ENCODE data around the gene ANK3. TPM values are rescaled to one million over a fixed set of nuclear protein-coding genes. Genes with fewer than 3 reads are reported as not detected.

Gene ANK3
- total and polyA plus RNA-seq, 2 donors, result 12.1 to 12.6 TPM

DNA sequence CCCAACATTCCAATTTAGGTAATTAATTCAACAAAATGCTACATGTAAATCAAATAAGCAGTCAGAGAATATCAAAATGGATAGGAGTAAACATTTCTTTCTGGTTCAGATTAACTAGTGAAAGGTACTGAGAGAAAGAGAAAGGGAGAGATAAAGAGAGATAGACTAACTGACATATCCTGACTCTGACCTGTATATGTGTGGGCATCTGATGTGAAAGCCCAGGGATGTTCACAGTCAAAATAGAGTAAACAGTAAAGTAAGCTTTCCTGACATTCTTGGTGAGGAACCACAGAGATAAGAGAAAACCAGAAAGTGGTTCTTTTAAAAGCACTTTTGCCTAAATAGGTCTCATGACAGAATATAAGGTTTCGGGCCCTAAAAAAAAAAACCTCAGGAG is 37.5 kb upstream of the ANK3 start:
- WGBS, result 96% methylated on average over 1 of the region's 1 CpG
- Histone ChIP-seq H3K9me3 (ENCODE audit: control insufficient read depth in 2 of 2, insufficient read depth in 1 of 2, low read length in 1 of 2) (no peaks in the 10 kb centered on the region), H3K27ac (ENCODE audit: low read depth in 1 of 2, low read length in 1 of 2) (no peak overlapping the region), H3K27me3 (ENCODE audit: control insufficient read depth in 2 of 2, insufficient read depth in 1 of 2, low read length in 1 of 2) (no peaks in the 10 kb centered on the region), H3K4me1 (ENCODE audit: control insufficient read depth in 2 of 2, insufficient read depth in 2 of 2, low read length in 2 of 2) (no peaks in the 10 kb centered on the region), H3K4me3 (ENCODE audit: low read length in 2 of 2) (no peak overlapping the region), H3K36me3 (ENCODE audit: control insufficient read depth in 2 of 2, insufficient read depth in 2 of 2, low read length in 1 of 2) (no peaks in the 10 kb centered on the region)
- no peak for DNase-seq (ENCODE audit: low read depth in 6 of 9, low spot score in 9 of 9)

DNA sequence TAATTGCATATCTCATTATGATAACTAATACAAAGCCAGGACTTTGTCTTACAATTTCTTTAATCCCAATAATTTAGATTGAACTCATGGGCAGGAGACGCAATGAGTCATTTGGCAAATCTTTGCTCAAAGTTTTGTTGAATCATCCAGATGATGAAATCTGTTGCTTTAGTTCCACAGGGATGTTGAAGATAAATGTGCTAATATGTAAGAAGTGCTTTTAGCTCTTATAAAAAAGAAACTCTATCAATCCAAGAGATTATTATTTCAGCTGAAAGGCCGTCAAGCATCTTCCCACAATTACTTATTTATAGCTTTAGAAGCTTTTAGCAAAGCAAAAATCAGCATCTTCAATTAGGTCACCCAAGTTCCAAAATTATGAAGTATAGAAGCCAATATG is 36.8 kb upstream of the ANK3 start:
- Histone ChIP-seq H3K27ac (ENCODE audit: low read depth in 1 of 2, low read length in 1 of 2) (no peak overlapping the region), H3K27me3 (ENCODE audit: control insufficient read depth in 2 of 2, insufficient read depth in 1 of 2, low read length in 1 of 2) (no peaks in the 10 kb centered on the region), H3K4me3 (ENCODE audit: low read length in 2 of 2) (no peak overlapping the region), H3K9me3 (ENCODE audit: control insufficient read depth in 2 of 2, insufficient read depth in 1 of 2, low read length in 1 of 2) (no peaks in the 10 kb centered on the region), H3K4me1 (ENCODE audit: control insufficient read depth in 2 of 2, insufficient read depth in 2 of 2, low read length in 2 of 2) (no peaks in the 10 kb centered on the region), H3K36me3 (ENCODE audit: control insufficient read depth in 2 of 2, insufficient read depth in 2 of 2, low read length in 1 of 2) (no peaks in the 10 kb centered on the region)
- WGBS, result 94% methylated on average over 2 of the region's 2 CpGs
- DNase-seq (ENCODE audit: low read depth in 6 of 9, low spot score in 9 of 9), result no peak

DNA sequence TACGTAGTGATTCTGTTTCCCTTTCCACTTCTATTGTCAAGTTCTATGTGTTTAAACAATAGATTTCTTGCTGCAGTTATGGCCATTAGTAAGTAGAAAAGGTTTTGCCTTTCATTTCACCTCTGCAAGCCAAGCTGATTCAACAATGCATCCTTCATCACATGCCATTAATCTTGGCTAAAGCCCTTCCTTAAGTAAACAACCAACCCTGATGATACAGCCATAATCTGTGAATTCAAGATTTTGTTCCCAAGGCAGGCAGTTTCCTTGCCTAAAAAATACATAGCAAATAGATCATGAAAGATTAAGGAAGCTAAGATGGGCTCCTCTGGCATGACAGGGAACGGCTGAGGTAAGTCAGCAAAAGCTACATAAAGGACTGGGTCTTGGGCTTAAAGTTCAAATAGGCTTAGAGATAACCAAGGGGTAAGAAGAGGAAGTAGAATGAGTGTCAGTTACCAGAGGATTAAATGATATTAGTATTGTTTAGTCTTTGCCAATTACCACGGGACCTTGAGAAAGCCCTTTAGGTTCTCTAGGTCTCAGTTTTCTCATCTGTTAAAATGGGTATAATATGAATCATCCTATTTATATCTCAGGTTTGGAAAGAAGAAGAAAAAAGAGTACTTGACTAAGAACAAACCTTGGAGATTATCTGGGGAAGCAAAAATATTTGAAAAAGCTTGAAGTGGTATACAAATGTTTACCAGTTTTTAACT is 35.9 kb upstream of the ANK3 start:
- H3K36me3 ChIP-seq (ENCODE audit: control insufficient read depth in 2 of 2, insufficient read depth in 2 of 2, low read length in 1 of 2), result no peaks in the 10 kb centered on the region
- 96% methylated on average over 3 of the region's 3 CpGs for WGBS
- no peak overlapping the region for H3K27ac ChIP-seq (ENCODE audit: low read depth in 1 of 2, low read length in 1 of 2)
- H3K4me3 ChIP-seq (ENCODE audit: low read length in 2 of 2), result no peak overlapping the region
- H3K9me3 ChIP-seq (ENCODE audit: control insufficient read depth in 2 of 2, insufficient read depth in 1 of 2, low read length in 1 of 2), result no peaks in the 10 kb centered on the region
- no peak for DNase-seq (ENCODE audit: low read depth in 6 of 9, low spot score in 9 of 9)
- no peaks in the 10 kb centered on the region for H3K4me1 ChIP-seq (ENCODE audit: control insufficient read depth in 2 of 2, insufficient read depth in 2 of 2, low read length in 2 of 2)
- no peaks in the 10 kb centered on the region for H3K27me3 ChIP-seq (ENCODE audit: control insufficient read depth in 2 of 2, insufficient read depth in 1 of 2, low read length in 1 of 2)

DNA sequence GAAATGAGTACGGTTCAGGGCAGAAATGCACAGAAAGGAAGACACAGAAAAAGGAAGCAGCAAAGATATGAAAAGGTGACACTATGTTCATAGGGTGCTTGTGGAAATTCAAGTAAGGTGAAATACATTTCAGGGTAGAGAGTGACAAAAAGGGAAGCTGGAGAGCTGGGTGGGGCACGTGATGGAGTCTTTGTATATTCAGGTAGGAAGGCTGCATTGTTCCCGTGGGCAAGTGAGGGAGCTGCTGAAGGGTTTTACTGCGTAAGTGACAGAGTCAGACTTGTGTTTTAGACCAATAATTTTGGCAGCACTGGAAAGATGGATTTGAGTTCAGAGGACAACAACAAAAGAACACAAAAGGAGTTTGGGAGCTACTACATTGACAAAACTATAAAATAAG is 35.3 kb upstream of the ANK3 start:
- 79% methylated on average over 4 of the region's 4 CpGs for WGBS
- no peak for DNase-seq (ENCODE audit: low read depth in 6 of 9, low spot score in 9 of 9)

DNA sequence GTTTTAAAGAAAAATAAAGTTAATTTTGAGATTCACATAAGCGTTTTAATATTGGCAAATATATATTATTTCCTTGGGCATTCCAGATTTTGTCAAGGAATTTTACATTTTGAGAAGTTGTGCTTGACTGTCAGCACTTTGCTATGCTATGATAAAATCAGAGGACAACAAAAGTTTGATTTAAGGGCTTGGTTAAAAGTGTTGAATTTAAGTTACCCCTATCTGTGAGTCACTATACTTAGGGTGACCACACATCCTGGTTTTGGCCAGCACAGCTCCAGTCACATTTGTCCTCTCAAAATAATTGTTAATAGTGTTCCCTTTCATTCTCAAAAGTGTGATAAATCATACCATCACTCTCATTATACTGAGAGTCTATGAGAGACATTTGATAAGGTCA is 34.2 kb upstream of the ANK3 start:
- Histone ChIP-seq H3K4me3 (ENCODE audit: low read length in 2 of 2) (no peak overlapping the region), H3K36me3 (ENCODE audit: control insufficient read depth in 2 of 2, insufficient read depth in 2 of 2, low read length in 1 of 2) (no peaks in the 10 kb centered on the region), H3K27me3 (ENCODE audit: control insufficient read depth in 2 of 2, insufficient read depth in 1 of 2, low read length in 1 of 2) (no peaks in the 10 kb centered on the region), H3K9me3 (ENCODE audit: control insufficient read depth in 2 of 2, insufficient read depth in 1 of 2, low read length in 1 of 2) (no peaks in the 10 kb centered on the region), H3K4me1 (ENCODE audit: control insufficient read depth in 2 of 2, insufficient read depth in 2 of 2, low read length in 2 of 2) (no peaks in the 10 kb centered on the region), H3K27ac (ENCODE audit: low read depth in 1 of 2, low read length in 1 of 2) (no peak overlapping the region)
- no peak for DNase-seq (ENCODE audit: low read depth in 6 of 9, low spot score in 9 of 9)
- 90% methylated on average over 1 of the region's 1 CpG for WGBS

More for the DNA sequence above, 35.3 kb upstream of the ANK3 start:
- Histone ChIP-seq H3K4me1 (ENCODE audit: control insufficient read depth in 2 of 2, insufficient read depth in 2 of 2, low read length in 2 of 2) (no peaks in the 10 kb centered on the region), H3K4me3 (ENCODE audit: low read length in 2 of 2) (no peak overlapping the region), H3K27ac (ENCODE audit: low read depth in 1 of 2, low read length in 1 of 2) (no peak overlapping the region), H3K9me3 (ENCODE audit: control insufficient read depth in 2 of 2, insufficient read depth in 1 of 2, low read length in 1 of 2) (no peaks in the 10 kb centered on the region), H3K36me3 (ENCODE audit: control insufficient read depth in 2 of 2, insufficient read depth in 2 of 2, low read length in 1 of 2) (no peaks in the 10 kb centered on the region), H3K27me3 (ENCODE audit: control insufficient read depth in 2 of 2, insufficient read depth in 1 of 2, low read length in 1 of 2) (no peaks in the 10 kb centered on the region)

DNA sequence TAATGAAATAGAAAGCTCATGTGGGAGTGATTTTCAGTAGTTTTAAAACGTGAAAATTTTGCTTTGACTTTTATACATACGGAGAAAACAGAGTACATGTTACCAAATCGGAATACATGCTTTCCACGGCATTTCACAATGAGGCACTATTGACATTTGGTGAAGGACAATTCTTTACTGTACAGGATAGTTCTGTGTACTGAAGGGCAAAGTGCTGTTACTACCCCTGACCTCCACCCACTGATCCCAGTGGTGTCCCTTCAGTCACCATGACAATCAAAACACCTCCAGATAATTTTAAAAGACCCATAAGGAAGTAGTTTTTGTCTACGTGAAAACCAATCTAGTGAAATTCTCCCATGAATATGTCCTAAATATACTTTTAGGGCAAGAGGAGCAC is 33.1 kb upstream of the ANK3 start:
- no peak overlapping the region for H3K27ac ChIP-seq (ENCODE audit: low read depth in 1 of 2, low read length in 1 of 2)
- no peaks in the 10 kb centered on the region for H3K27me3 ChIP-seq (ENCODE audit: control insufficient read depth in 2 of 2, insufficient read depth in 1 of 2, low read length in 1 of 2)
- DNase-seq (ENCODE audit: low read depth in 6 of 9, low spot score in 9 of 9), result no peak
- H3K4me3 ChIP-seq (ENCODE audit: low read length in 2 of 2), result no peak overlapping the region
- WGBS, result 97% methylated on average over 5 of the region's 5 CpGs
- no peaks in the 10 kb centered on the region for H3K9me3 ChIP-seq (ENCODE audit: control insufficient read depth in 2 of 2, insufficient read depth in 1 of 2, low read length in 1 of 2)
- no peaks in the 10 kb centered on the region for H3K36me3 ChIP-seq (ENCODE audit: control insufficient read depth in 2 of 2, insufficient read depth in 2 of 2, low read length in 1 of 2)
- no peaks in the 10 kb centered on the region for H3K4me1 ChIP-seq (ENCODE audit: control insufficient read depth in 2 of 2, insufficient read depth in 2 of 2, low read length in 2 of 2)

DNA sequence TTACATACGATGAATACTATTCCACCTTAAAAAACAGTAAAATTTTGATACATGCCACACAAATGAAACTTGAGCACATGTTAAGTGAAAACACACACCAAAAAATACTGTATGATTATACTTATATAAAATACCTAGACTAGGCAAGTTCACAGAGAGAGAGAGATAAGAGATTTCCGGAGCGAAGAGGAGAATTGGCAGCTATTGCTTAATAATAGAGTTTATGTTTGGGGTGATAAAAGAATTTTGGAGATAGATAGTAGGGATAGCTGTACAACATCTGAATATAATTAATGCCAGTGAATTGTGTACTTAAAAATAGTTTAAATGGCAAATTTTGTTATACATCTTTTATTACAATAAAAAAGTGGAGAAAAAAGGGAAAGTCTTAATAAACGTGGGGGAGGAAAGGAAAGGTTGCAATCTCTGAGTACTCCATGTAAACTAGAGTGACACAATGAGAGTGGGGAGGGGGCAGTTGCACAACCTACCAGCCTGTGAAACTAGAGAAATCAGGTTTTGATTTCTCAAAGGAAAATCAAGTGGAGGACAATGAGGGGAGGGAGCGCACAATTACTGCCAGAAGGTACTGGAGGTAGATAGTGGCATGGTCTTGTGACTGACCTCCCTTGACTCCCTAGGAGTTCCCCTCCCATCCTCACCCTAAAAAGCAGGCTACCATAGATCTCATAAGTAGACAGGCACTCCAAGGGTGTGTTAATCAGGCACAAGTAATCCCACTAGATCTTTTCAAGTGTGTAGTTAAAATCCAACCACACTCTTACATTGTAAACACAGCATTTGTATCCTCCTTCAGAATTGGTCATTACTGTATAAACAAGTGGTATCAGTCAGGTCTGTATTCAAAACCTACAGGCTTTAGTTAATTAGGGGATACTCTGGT is 31.6 kb upstream of the ANK3 start:
- Histone ChIP-seq H3K27me3 (ENCODE audit: control insufficient read depth in 2 of 2, insufficient read depth in 1 of 2, low read length in 1 of 2) (no peaks in the 10 kb centered on the region), H3K9me3 (ENCODE audit: control insufficient read depth in 2 of 2, insufficient read depth in 1 of 2, low read length in 1 of 2) (no peaks in the 10 kb centered on the region), H3K4me1 (ENCODE audit: control insufficient read depth in 2 of 2, insufficient read depth in 2 of 2, low read length in 2 of 2) (no peaks in the 10 kb centered on the region), H3K4me3 (ENCODE audit: low read length in 2 of 2) (no peak overlapping the region), H3K27ac (ENCODE audit: low read depth in 1 of 2, low read length in 1 of 2) (no peak overlapping the region), H3K36me3 (ENCODE audit: control insufficient read depth in 2 of 2, insufficient read depth in 2 of 2, low read length in 1 of 2) (no peaks in the 10 kb centered on the region)
- no peak for DNase-seq (ENCODE audit: low read depth in 6 of 9, low spot score in 9 of 9)
- WGBS, result 93% methylated on average over 5 of the region's 5 CpGs

DNA sequence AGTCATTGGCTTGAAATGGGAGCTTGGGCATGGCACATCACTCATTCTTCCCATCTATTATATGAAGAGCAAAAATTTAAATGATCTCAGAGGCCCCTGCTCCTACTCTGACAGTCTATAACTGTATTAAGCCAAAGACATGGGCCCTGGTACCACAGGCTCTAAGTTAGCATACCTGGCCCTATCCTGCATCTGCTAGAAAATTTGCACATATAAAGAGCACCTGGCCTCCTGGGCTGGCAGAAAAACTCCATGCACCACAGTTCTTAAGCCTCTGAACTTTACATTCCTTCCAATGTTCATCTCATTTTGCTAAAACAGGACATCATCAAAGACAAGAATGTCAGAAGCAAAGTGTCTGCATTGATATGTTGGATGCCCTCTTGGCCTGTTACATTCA is 29.6 kb upstream of the ANK3 start:
- Histone ChIP-seq H3K27me3 (ENCODE audit: control insufficient read depth in 2 of 2, insufficient read depth in 1 of 2, low read length in 1 of 2) (no peaks in the 10 kb centered on the region), H3K27ac (ENCODE audit: low read depth in 1 of 2, low read length in 1 of 2) (no peak overlapping the region), H3K36me3 (ENCODE audit: control insufficient read depth in 2 of 2, insufficient read depth in 2 of 2, low read length in 1 of 2) (no peaks in the 10 kb centered on the region), H3K9me3 (ENCODE audit: control insufficient read depth in 2 of 2, insufficient read depth in 1 of 2, low read length in 1 of 2) (no peaks in the 10 kb centered on the region), H3K4me3 (ENCODE audit: low read length in 2 of 2) (no peak overlapping the region), H3K4me1 (ENCODE audit: control insufficient read depth in 2 of 2, insufficient read depth in 2 of 2, low read length in 2 of 2) (no peaks in the 10 kb centered on the region)
- no peak for DNase-seq (ENCODE audit: low read depth in 6 of 9, low spot score in 9 of 9)

DNA sequence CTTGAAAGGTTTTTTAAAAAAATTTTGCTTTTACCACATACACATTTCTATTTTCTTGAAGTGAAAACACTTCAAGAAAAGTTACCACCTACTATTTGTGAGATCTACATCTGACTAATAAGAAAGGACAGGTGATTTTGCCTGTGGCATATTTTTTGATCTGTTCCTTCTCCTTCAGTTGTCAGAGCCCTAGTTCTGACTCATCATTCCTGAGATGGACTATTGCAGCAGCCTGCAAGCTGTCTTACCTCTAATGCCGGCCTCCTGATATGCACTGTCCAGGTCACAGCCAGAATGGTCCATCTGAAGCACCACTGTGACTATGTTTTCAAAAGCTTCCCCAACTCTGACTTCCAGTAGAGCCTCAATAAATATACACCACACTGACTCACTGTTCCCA is 28.2 kb upstream of the ANK3 start:
- Histone ChIP-seq H3K4me3 (ENCODE audit: low read length in 2 of 2) (no peak overlapping the region), H3K27me3 (ENCODE audit: control insufficient read depth in 2 of 2, insufficient read depth in 1 of 2, low read length in 1 of 2) (no peaks in the 10 kb centered on the region), H3K4me1 (ENCODE audit: control insufficient read depth in 2 of 2, insufficient read depth in 2 of 2, low read length in 2 of 2) (no peaks in the 10 kb centered on the region), H3K27ac (ENCODE audit: low read depth in 1 of 2, low read length in 1 of 2) (no peak overlapping the region), H3K9me3 (ENCODE audit: control insufficient read depth in 2 of 2, insufficient read depth in 1 of 2, low read length in 1 of 2) (no peaks in the 10 kb centered on the region), H3K36me3 (ENCODE audit: control insufficient read depth in 2 of 2, insufficient read depth in 2 of 2, low read length in 1 of 2) (no peaks in the 10 kb centered on the region)
- 92% methylated on average over 1 of the region's 1 CpG for WGBS
- DNase-seq (ENCODE audit: low read depth in 6 of 9, low spot score in 9 of 9), result no peak

All from thymus (tissue), 11 donors.